K562 (cell line): ENCODE data around the gene FGD1. TPM values are rescaled to one million over a fixed set of nuclear protein-coding genes. Genes with fewer than 3 reads are reported as not detected.

Experiments used
- ADNP ChIP-seq: fragments of 200-800 bp; sonication (Bioruptor generic); IDR thresholded peaks from 2 replicates; pipeline ENCODE4 v1.6.1; 2016; ENCODE audit warnings: missing genetic modification characterization, missing compliant biosample characterization
- CHD1 ChIP-seq: fragments of 200-600 bp; sonication (generic); IDR thresholded peaks from one replicate; pipeline ENCODE4 v1.6.1; 2012; ENCODE audit warnings: mild to moderate bottlenecking, moderate library complexity, low read length, inconsistent platforms
- ETV5 ChIP-seq: sonication (generic); formaldehyde crosslinking; IDR thresholded peaks from 2 replicates; pipeline ENCODE4 v1.4.0; 2020; ENCODE audit warnings: low read depth, mild to moderate bottlenecking, missing genetic modification reagents
- LEF1 ChIP-seq: fragments of 450-650 bp; IDR thresholded peaks from 2 replicates; pipeline ENCODE4 v1.6.1; 2016; ENCODE audit warnings: mild to moderate bottlenecking
- NFYB ChIP-seq: IDR thresholded peaks from 2 replicates; pipeline ENCODE4 v1.6.1; 2011; ENCODE audit warnings: mild to moderate bottlenecking, moderate library complexity; ENCODE audit not compliant: insufficient read length; ENCODE audit errors: extremely low read depth
- SP2 ChIP-seq: IDR thresholded peaks from 2 replicates; pipeline ENCODE4 v1.6.1; 2011; ENCODE audit warnings: mild to moderate bottlenecking, low read depth, low read length, moderate library complexity; ENCODE audit not compliant: poor library complexity, severe bottlenecking; ENCODE audit errors: extremely low read depth
- polyA plus RNA-seq, 8 experiments: library from polyadenylated mRNA; depleted of rRNA in 4 of 8; stranded (reverse) in 5 of 8; unstranded in 3 of 8; fragments of >200 nt; fragmentation: Nextera tagmentation in 2 of 8; fragmentation: Illumina TruSeq in 1 of 8; extraction: Ambion mirVana in 2 of 8; extraction: Trizol in 1 of 8; gene quantifications; 2 replicates each; pipeline versions ENCODE4 v1.2.1 to v1.2.3, GENCODE V29; 2011 to 2014; ENCODE audit warnings: inconsistent platforms in 1 of 8, missing spikeins in 1 of 8
- total RNA-seq, 7 experiments: library from RNA; depleted of rRNA in 6 of 7; stranded (reverse); fragments of >200 nt in 6 of 7; fragmentation: Illumina TruSeq in 2 of 7; extraction: Trizol in 2 of 7; gene quantifications; 2 replicates each; pipeline versions ENCODE4 v1.2.1 to v1.2.3, GENCODE V29; 2011 to 2021; ENCODE audit warnings: low replicate concordance in 1 of 7
- TF ChIP-seq, protein P1 (sequence below): fragments of 250-450 bp; sonication (Bioruptor Pico); IDR thresholded peaks from 2 replicates; pipeline ENCODE4 v1.8.0; 2021; ENCODE audit warnings: mild to moderate bottlenecking, moderate library complexity
- TF ChIP-seq, protein P2 (sequence below): sonication (generic); formaldehyde crosslinking; IDR thresholded peaks from 2 replicates; pipeline ENCODE4 v1.9.0; 2022; ENCODE audit warnings: mild to moderate bottlenecking, missing genetic modification reagents
- TF ChIP-seq, protein P3 (sequence below), 2 experiments: fragments of 450-650 bp; formaldehyde crosslinking in 1 of 2; IDR thresholded peaks; 2 replicates each; pipeline versions ENCODE4 v1.4.0 to v1.6.1; 2014 to 2020; ENCODE audit warnings: mild to moderate bottlenecking in 2 of 2, borderline replicate concordance in 1 of 2, low read depth in 1 of 2

FGD1 gene
- total and polyA plus RNA-seq, 9 of the 15 experiments (the other 6 are each of a cell fraction or from before 2014, with no cell fraction given): 0.01 to 0.09 (median 0.04) TPM; not detected in 2

DNA sequence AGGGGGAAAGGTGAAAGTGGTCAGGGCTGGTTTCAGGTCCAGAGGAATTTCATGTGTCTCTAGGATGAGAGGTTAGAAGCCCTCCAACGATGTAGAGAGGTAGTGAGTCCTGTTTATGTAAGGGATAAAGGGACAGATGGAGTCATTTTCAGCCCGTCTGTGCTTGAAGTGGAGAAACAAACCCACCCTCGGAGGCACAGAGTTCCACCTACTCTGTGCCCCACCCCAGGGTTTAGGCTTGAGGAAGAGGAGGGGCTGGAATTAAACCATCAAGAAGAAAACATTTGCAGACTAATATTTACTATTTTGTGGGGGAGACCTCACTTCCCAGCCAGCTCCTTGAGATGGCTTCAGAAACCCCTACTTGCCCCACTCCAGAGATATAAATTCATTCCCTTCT is 33.1 kb upstream of the FGD1 start (continued):
- TF ChIP-seq, protein P1, sequence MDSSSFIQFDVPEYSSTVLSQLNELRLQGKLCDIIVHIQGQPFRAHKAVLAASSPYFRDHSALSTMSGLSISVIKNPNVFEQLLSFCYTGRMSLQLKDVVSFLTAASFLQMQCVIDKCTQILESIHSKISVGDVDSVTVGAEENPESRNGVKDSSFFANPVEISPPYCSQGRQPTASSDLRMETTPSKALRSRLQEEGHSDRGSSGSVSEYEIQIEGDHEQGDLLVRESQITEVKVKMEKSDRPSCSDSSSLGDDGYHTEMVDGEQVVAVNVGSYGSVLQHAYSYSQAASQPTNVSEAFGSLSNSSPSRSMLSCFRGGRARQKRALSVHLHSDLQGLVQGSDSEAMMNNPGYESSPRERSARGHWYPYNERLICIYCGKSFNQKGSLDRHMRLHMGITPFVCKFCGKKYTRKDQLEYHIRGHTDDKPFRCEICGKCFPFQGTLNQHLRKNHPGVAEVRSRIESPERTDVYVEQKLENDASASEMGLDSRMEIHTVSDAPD (CRISPR knock-in tag): no peak
- TF ChIP-seq, protein P2, sequence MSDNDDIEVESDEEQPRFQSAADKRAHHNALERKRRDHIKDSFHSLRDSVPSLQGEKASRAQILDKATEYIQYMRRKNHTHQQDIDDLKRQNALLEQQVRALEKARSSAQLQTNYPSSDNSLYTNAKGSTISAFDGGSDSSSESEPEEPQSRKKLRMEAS (CRISPR knock-in tag): no peak
- TF ChIP-seq ETV5 (CRISPR knock-in tag) (no peak), NFYB (no peak), SP2 (no peak), LEF1 (no peak), CHD1 (no peak), ADNP (no peak)
- TF ChIP-seq, protein P3, sequence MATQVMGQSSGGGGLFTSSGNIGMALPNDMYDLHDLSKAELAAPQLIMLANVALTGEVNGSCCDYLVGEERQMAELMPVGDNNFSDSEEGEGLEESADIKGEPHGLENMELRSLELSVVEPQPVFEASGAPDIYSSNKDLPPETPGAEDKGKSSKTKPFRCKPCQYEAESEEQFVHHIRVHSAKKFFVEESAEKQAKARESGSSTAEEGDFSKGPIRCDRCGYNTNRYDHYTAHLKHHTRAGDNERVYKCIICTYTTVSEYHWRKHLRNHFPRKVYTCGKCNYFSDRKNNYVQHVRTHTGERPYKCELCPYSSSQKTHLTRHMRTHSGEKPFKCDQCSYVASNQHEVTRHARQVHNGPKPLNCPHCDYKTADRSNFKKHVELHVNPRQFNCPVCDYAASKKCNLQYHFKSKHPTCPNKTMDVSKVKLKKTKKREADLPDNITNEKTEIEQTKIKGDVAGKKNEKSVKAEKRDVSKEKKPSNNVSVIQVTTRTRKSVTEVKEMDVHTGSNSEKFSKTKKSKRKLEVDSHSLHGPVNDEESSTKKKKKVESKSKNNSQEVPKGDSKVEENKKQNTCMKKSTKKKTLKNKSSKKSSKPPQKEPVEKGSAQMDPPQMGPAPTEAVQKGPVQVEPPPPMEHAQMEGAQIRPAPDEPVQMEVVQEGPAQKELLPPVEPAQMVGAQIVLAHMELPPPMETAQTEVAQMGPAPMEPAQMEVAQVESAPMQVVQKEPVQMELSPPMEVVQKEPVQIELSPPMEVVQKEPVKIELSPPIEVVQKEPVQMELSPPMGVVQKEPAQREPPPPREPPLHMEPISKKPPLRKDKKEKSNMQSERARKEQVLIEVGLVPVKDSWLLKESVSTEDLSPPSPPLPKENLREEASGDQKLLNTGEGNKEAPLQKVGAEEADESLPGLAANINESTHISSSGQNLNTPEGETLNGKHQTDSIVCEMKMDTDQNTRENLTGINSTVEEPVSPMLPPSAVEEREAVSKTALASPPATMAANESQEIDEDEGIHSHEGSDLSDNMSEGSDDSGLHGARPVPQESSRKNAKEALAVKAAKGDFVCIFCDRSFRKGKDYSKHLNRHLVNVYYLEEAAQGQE (IDR thresholded peaks at IDR 0.05; ENCODE audit: borderline replicate concordance): no peak
- TF ChIP-seq, protein P3 (CRISPR knock-in tag; IDR thresholded peaks at IDR 0.05; ENCODE audit: low read depth): no peak
